Measurements from ENCODE around the gene ARFGAP2.

The ARFGAP2 gene

GRCh38 chr11:47139878-47140277 lies 36.8 kb downstream of the ARFGAP2 start:
- Histone ChIP-seq H4K20me1 (ENCODE audit: insufficient read depth, low read length) (no peaks in the 10 kb centered on the region), H3K27ac (ENCODE audit: low read length) (no peak overlapping the region), H3K4me3 (ENCODE audit: low read length) (no peak overlapping the region), H3K9me2 (replicated peaks; ENCODE audit: insufficient read depth, low read length) (no peaks in the 10 kb centered on the region), H3K27me3 (replicated peaks; ENCODE audit: insufficient read depth, low read length) (no peaks in the 10 kb centered on the region), H3F3A (ENCODE audit: insufficient read depth, low read length) (no peaks in the 10 kb centered on the region), H3K9me3 (replicated peaks; ENCODE audit: insufficient read depth, low read length) (no peaks in the 10 kb centered on the region), H3K4me2 (ENCODE audit: low read depth, low read length) (no peak overlapping the region), H3K4me1 (ENCODE audit: low read length) (no peaks in the 10 kb centered on the region), H3K9ac (ENCODE audit: low read length) (no peak overlapping the region), H3K79me2 (ENCODE audit: low read length) (no peaks in the 10 kb centered on the region), H2AFZ (ENCODE audit: low read length) (no peak overlapping the region), H3K36me3 (replicated peaks; ENCODE audit: insufficient read depth, low read length) (no peaks in the 10 kb centered on the region)
- no peak for TF ChIP-seq EZH2phosphoT487 (IDR thresholded peaks at IDR 0.05; ENCODE audit: low read length)
- no peak for TF ChIP-seq EZH2 (optimal IDR thresholded peaks at IDR 0.05; ENCODE audit: low read depth, low read length)
- TF ChIP-seq CTCF (IDR thresholded peaks at IDR 0.05; ENCODE audit: low read length): no peak
- DNase-seq: no peak

- Histone ChIP-seq H3K4me2 (ENCODE audit: low read depth, low read length) (no peak overlapping the region), H3K27me3 (replicated peaks; ENCODE audit: insufficient read depth, low read length) (no peaks in the 10 kb centered on the region)
- no peak for DNase-seq
Observed at GRCh38 chr11:47137476-47137875, 39.2 kb downstream of the ARFGAP2 start.

GRCh38 chr11:47136921-47137320 lies 39.8 kb downstream of the ARFGAP2 start:
- Histone ChIP-seq H3K9me3 (replicated peaks; ENCODE audit: insufficient read depth, low read length) (no peaks in the 10 kb centered on the region), H3F3A (ENCODE audit: insufficient read depth, low read length) (no peaks in the 10 kb centered on the region), H3K9ac (ENCODE audit: low read length) (no peak overlapping the region), H2AFZ (ENCODE audit: low read length) (no peak overlapping the region), H3K9me2 (replicated peaks; ENCODE audit: insufficient read depth, low read length) (no peaks in the 10 kb centered on the region), H4K20me1 (ENCODE audit: insufficient read depth, low read length) (no peaks in the 10 kb centered on the region), H3K4me3 (ENCODE audit: low read length) (no peak overlapping the region), H3K4me1 (ENCODE audit: low read length) (no peaks in the 10 kb centered on the region), H3K79me2 (ENCODE audit: low read length) (no peaks in the 10 kb centered on the region), H3K27me3 (replicated peaks; ENCODE audit: insufficient read depth, low read length) (no peaks in the 10 kb centered on the region), H3K36me3 (replicated peaks; ENCODE audit: insufficient read depth, low read length) (no peaks in the 10 kb centered on the region), H3K27ac (ENCODE audit: low read length) (no peak overlapping the region), H3K4me2 (ENCODE audit: low read depth, low read length) (no peak overlapping the region)
- TF ChIP-seq EZH2phosphoT487 (IDR thresholded peaks at IDR 0.05; ENCODE audit: low read length) (no peak), CTCF (IDR thresholded peaks at IDR 0.05; ENCODE audit: low read length) (no peak), EZH2 (optimal IDR thresholded peaks at IDR 0.05; ENCODE audit: low read depth, low read length) (no peak)
- no peak for DNase-seq

More at GRCh38 chr11:47137476-47137875, 39.2 kb downstream of the ARFGAP2 start:
- no peak for TF ChIP-seq CTCF (IDR thresholded peaks at IDR 0.05; ENCODE audit: low read length)
- TF ChIP-seq EZH2phosphoT487 (IDR thresholded peaks at IDR 0.05; ENCODE audit: low read length): no peak
- TF ChIP-seq EZH2 (optimal IDR thresholded peaks at IDR 0.05; ENCODE audit: low read depth, low read length): no peak
- Histone ChIP-seq H3K79me2 (ENCODE audit: low read length) (no peaks in the 10 kb centered on the region), H4K20me1 (ENCODE audit: insufficient read depth, low read length) (no peaks in the 10 kb centered on the region), H3F3A (ENCODE audit: insufficient read depth, low read length) (no peaks in the 10 kb centered on the region), H3K9ac (ENCODE audit: low read length) (no peak overlapping the region), H3K4me1 (ENCODE audit: low read length) (no peaks in the 10 kb centered on the region), H2AFZ (ENCODE audit: low read length) (no peak overlapping the region), H3K9me3 (replicated peaks; ENCODE audit: insufficient read depth, low read length) (no peaks in the 10 kb centered on the region), H3K4me3 (ENCODE audit: low read length) (no peak overlapping the region), H3K36me3 (replicated peaks; ENCODE audit: insufficient read depth, low read length) (no peaks in the 10 kb centered on the region), H3K9me2 (replicated peaks; ENCODE audit: insufficient read depth, low read length) (no peaks in the 10 kb centered on the region), H3K27ac (ENCODE audit: low read length) (no peak overlapping the region)
